Esophagus muscularis mucosa (tissue), 4 donors: ENCODE results near the gene MPO. TPM values are rescaled to one million over a fixed set of nuclear protein-coding genes. Genes with fewer than 3 reads are reported as not detected.

Source experiments
- DNase-seq: peaks from one replicate; pipeline ENCODE4 v3.0.0-alpha.2; 2017; ENCODE audit errors: extremely low spot score
- H3K27ac ChIP-seq, 4 donors: fragments of 200-600 bp; sonication (generic); replicated peaks in 1 of 4; 1 replicate in 3 of 4; 2 replicates in 1 of 4; pipeline ENCODE4 v1.5.1; 2016 to 2019; ENCODE audit warnings: mild to moderate bottlenecking in 1 of 4
- H3K27me3 ChIP-seq, 4 donors: fragments of 200-600 bp; sonication (generic); one replicate each; pipeline versions ENCODE4 v1.5.1 to v1.6.0; 2016 to 2019
- H3K36me3 ChIP-seq, 4 donors: fragments of 200-600 bp; sonication (generic); one replicate each; pipeline ENCODE4 v1.5.1; 2016 to 2019
- H3K4me1 ChIP-seq, 4 donors: fragments of 200-600 bp; sonication (generic); one replicate each; pipeline ENCODE4 v1.5.1; 2016 to 2019
- H3K4me3 ChIP-seq, 4 donors: fragments of 200-600 bp; sonication (generic); 1 replicate in 2 of 4; 2 replicates in 2 of 4; pipeline ENCODE4 v1.5.1; 2016 to 2019; ENCODE audit warnings: mild to moderate bottlenecking in 4 of 4, moderate library complexity in 1 of 4
- H3K9me3 ChIP-seq, 4 donors: fragments of 200-600 bp; sonication (generic); 1 replicate in 3 of 4; 2 replicates in 1 of 4; pipeline ENCODE4 v1.5.1; 2016 to 2019
- CTCF ChIP-seq, 3 experiments: fragments of 200-600 bp in 2 of 3; fragments of 450-650 bp in 1 of 3; sonication (generic) in 2 of 3; IDR thresholded peaks; one replicate each; pipeline ENCODE4 v1.5.1; 2017 to 2019; ENCODE audit warnings: antibody characterized with exemption in 3 of 3, mild to moderate bottlenecking in 2 of 3, moderate library complexity in 1 of 3
- EP300 ChIP-seq: sonication (generic); formaldehyde crosslinking; IDR thresholded peaks from one replicate; pipeline ENCODE4 v1.6.1; 2017; ENCODE audit warnings: antibody characterized with exemption
- POLR2A ChIP-seq: fragments of 450-650 bp; IDR thresholded peaks from one replicate; pipeline ENCODE4 v1.6.1; 2017; ENCODE audit warnings: antibody characterized with exemption, moderate library complexity, mild to moderate bottlenecking, low read depth
- POLR2AphosphoS5 ChIP-seq, 2 donors: sonication (generic); formaldehyde crosslinking; IDR thresholded peaks; one replicate each; pipeline ENCODE4 v1.6.1; 2017; ENCODE audit warnings: antibody characterized with exemption in 2 of 2
- WGBS: methylation state at CpG from one replicate; pipeline ENCODE4 v1.1.5; 2018; 5-methylcytosine and 5-hydroxymethylcytosine counted together
- intact Hi-C: fragments of 100-400 bp; cut with DNase I; formaldehyde crosslinking; loops from one replicate; pipeline ENCODE4 v1.15.1; 2023
- total RNA-seq, 4 donors: library from RNA; depleted of rRNA; stranded (reverse); fragments of >200 nt; gene quantifications; one replicate each; pipeline versions ENCODE4 v1.1.0 to v1.2.1, GENCODE V29; 2016

MPO gene
- total RNA-seq, 4 donors from 2014 or later, result 0.23 to 0.66 TPM; not detected in 2

- no peak overlapping the region for H3K27ac ChIP-seq
- H3K36me3 ChIP-seq, result no peaks in the 10 kb centered on the region
- WGBS, result 80% methylated on average over 6 of the region's 6 CpGs
- no peak for DNase-seq
- no peaks in the 10 kb centered on the region for H3K9me3 ChIP-seq
- no peak for TF ChIP-seq EP300
- TF ChIP-seq POLR2AphosphoS5 (IDR thresholded peaks at IDR 0.05), result no peak
- no peak for TF ChIP-seq CTCF (IDR thresholded peaks at IDR 0.05)
- no peak for TF ChIP-seq POLR2A
- peaks cover 0 to 58% (median 1%) of the 10 kb centered on the region in 4 donors for H3K27me3 ChIP-seq
- peaks cover 0 to 17% (median 13%) of the 10 kb centered on the region in 4 donors for H3K4me1 ChIP-seq
- intact Hi-C loops, result no loop called here
- no peak overlapping the region for H3K4me3 ChIP-seq
These were observed 1.7 kb upstream of the MPO start for GRCh38 chr17:58282442-58282841.

GRCh38 chr17:58281511-58282011 is 826 bp upstream of the MPO start:
- H3K9me3 ChIP-seq, result no peaks in the 10 kb centered on the region
- peaks cover 0 to 17% (median 13%) of the 10 kb centered on the region in 4 donors for H3K4me1 ChIP-seq
- no peak overlapping the region for H3K4me3 ChIP-seq
- no peak overlapping the region for H3K27ac ChIP-seq
- intact Hi-C loops, result no loop called here
- 38% methylated on average over 2 of the region's 2 CpGs for WGBS
- no peak for DNase-seq
- no peak for TF ChIP-seq POLR2AphosphoS5 (IDR thresholded peaks at IDR 0.05)
- no peak for TF ChIP-seq CTCF (IDR thresholded peaks at IDR 0.05)
- TF ChIP-seq POLR2A, result no peak
- TF ChIP-seq EP300, result no peak
- peaks cover 0 to 59% (median 1%) of the 10 kb centered on the region in 4 donors for H3K27me3 ChIP-seq
- H3K36me3 ChIP-seq, result no peaks in the 10 kb centered on the region

- Histone ChIP-seq H3K9me3 (no peaks in the 10 kb centered on the region), H3K27ac (no peak overlapping the region), H3K36me3 (no peaks in the 10 kb centered on the region), H3K4me1 (peaks cover 0 to 17% (median 13%) of the 10 kb centered on the region in 4 donors), H3K4me3 (peak overlapping the region in 1 of 4 donors; percentile 39), H3K27me3 (peaks cover 0 to 60% (median 1%) of the 10 kb centered on the region in 4 donors)
- WGBS, result 88% methylated on average over 15 of the region's 16 CpGs
- TF ChIP-seq POLR2AphosphoS5 (IDR thresholded peaks at IDR 0.05) (no peak), POLR2A (no peak), EP300 (no peak), CTCF (IDR thresholded peaks at IDR 0.05) (no peak)
- DNase-seq, result no peak
- intact Hi-C loops, result no loop called here
These were observed 827 bp downstream of the MPO start for GRCh38 chr17:58279736-58280479.

GRCh38 chr17:58279016-58279711 is 1.6 kb downstream of the MPO start:
- WGBS, result 43% methylated on average over 6 of the region's 60 CpGs
- no peaks in the 10 kb centered on the region for H3K9me3 ChIP-seq
- peaks cover 0 to 53% (median 1%) of the 10 kb centered on the region in 4 donors for H3K27me3 ChIP-seq
- peak; percentile 89 for DNase-seq
- H3K36me3 ChIP-seq, result no peaks in the 10 kb centered on the region
- peak overlapping the region; percentile 29 to 46 (median 37) for H3K4me3 ChIP-seq
- intact Hi-C loops, result no loop called here
- peak overlapping the region in 2 of 4 donors; percentile 7 to 44 for H3K27ac ChIP-seq
- TF ChIP-seq CTCF (IDR thresholded peaks at IDR 0.05), result no peak
- no peak for TF ChIP-seq EP300
- no peak for TF ChIP-seq POLR2A
- TF ChIP-seq POLR2AphosphoS5 (IDR thresholded peaks at IDR 0.05), result no peak
- peaks cover 0 to 17% (median 13%) of the 10 kb centered on the region in 4 donors for H3K4me1 ChIP-seq
